Neural progenitor cell (in vitro differentiated cells): Measurements from ENCODE around the gene ADARB2. TPM values are rescaled to one million over a fixed set of nuclear protein-coding genes. Genes with fewer than 3 reads are reported as not detected.
A peak's percentile ranks its signal among the peaks of the same experiment; 100 is the strongest.

ENCODE experiments used
- DNase-seq: peaks from one replicate; pipeline ENCODE4 v3.0.0-alpha.2; 2016; ENCODE audit warnings: low spot score
- H2AFZ ChIP-seq: fragments of 200-600 bp; sonication (generic); replicated peaks from 2 replicates; pipeline ENCODE4 v1.6.1; 2016; ENCODE audit warnings: antibody characterized with exemption
- H3F3A ChIP-seq: fragments of 200-600 bp; sonication (generic); 2 replicates; pipeline ENCODE4 v1.6.1; 2016; ENCODE audit warnings: antibody characterized with exemption, low read depth
- H3K27ac ChIP-seq: fragments of 200-600 bp; sonication (generic); 2 replicates; pipeline ENCODE4 v1.5.1; 2016; ENCODE audit warnings: mild to moderate bottlenecking
- H3K27me3 ChIP-seq: fragments of 200-600 bp; sonication (generic); 2 replicates; pipeline ENCODE4 v1.6.1; 2016; ENCODE audit warnings: mild to moderate bottlenecking, moderate library complexity
- H3K36me3 ChIP-seq: fragments of 200-600 bp; sonication (generic); 2 replicates; pipeline ENCODE4 v1.5.1; 2016
- H3K4me1 ChIP-seq: fragments of 200-600 bp; sonication (generic); 2 replicates; pipeline ENCODE4 v1.6.1; 2016; ENCODE audit warnings: mixed run types
- H3K4me2 ChIP-seq: fragments of 200-600 bp; sonication (generic); 2 replicates; pipeline ENCODE4 v1.6.1; 2016
- H3K4me3 ChIP-seq: fragments of 200-600 bp; sonication (generic); 2 replicates; pipeline ENCODE4 v1.5.1; 2016
- H3K79me2 ChIP-seq: fragments of 200-600 bp; sonication (generic); 2 replicates; pipeline ENCODE4 v1.6.1; 2016; ENCODE audit warnings: low read depth
- H3K9ac ChIP-seq: fragments of 200-600 bp; sonication (generic); 2 replicates; pipeline ENCODE4 v1.6.1; 2016
- H3K9me3 ChIP-seq: fragments of 200-600 bp; sonication (generic); 2 replicates; pipeline ENCODE4 v1.5.1; 2016; ENCODE audit warnings: low read depth
- H4K20me1 ChIP-seq: fragments of 200-600 bp; sonication (generic); 2 replicates; pipeline ENCODE4 v1.6.1; 2016; ENCODE audit warnings: low read depth
- H3K27ac Mint-ChIP-seq: 3 replicates; pipeline ENCODE4 v1.8.0; 2021; ENCODE audit warnings: mixed read lengths
- H3K27me3 Mint-ChIP-seq: 2 replicates; pipeline ENCODE4 v1.8.0; 2022; ENCODE audit warnings: low read depth, mild to moderate bottlenecking, inconsistent platforms, moderate library complexity, mixed read lengths; ENCODE audit not compliant: insufficient read depth
- H3K36me3 Mint-ChIP-seq: 3 replicates; pipeline ENCODE4 v1.8.0; 2021; ENCODE audit warnings: mixed read lengths
- H3K4me1 Mint-ChIP-seq: 3 replicates; pipeline ENCODE4 v1.8.0; 2021; ENCODE audit warnings: mixed read lengths
- H3K4me3 Mint-ChIP-seq: 3 replicates; pipeline ENCODE4 v1.8.0; 2021; ENCODE audit warnings: mild to moderate bottlenecking, moderate library complexity, mixed read lengths
- H3K9me3 Mint-ChIP-seq: 3 replicates; pipeline ENCODE4 v1.8.0; 2020; ENCODE audit warnings: mixed read lengths
- CTCF ChIP-seq: fragments of 200-600 bp; sonication (generic); IDR thresholded peaks from 2 replicates; pipeline ENCODE4 v1.5.1; 2017; ENCODE audit warnings: antibody characterized with exemption, mild to moderate bottlenecking
- EZH2 ChIP-seq: fragments of 200-600 bp; sonication (generic); IDR thresholded peaks from 2 replicates; pipeline ENCODE4 v1.6.1; 2017; ENCODE audit warnings: antibody characterized with exemption, mild to moderate bottlenecking, moderate library complexity
- EZH2phosphoT487 ChIP-seq: fragments of 200-600 bp; sonication (generic); IDR thresholded peaks from 2 replicates; pipeline ENCODE4 v1.6.1; 2017; ENCODE audit warnings: antibody characterized with exemption
- total RNA-seq: library from RNA; depleted of rRNA; stranded (reverse); fragments of >200 nt; gene quantifications from 2 replicates; pipeline ENCODE4 v1.2.3, GENCODE V29; 2015; ENCODE audit warnings: low replicate concordance

Gene ADARB2
- total RNA-seq, 1 donor from 2014 or later, result not detected

- no peaks in the 10 kb centered on the region for H3F3A ChIP-seq
- H3K9me3 ChIP-seq, result no peaks in the 10 kb centered on the region
- no peaks in the 10 kb centered on the region for H3K36me3 ChIP-seq
- Mint-ChIP-seq H3K27ac (peak overlapping the region; percentile 3), H3K27me3 (peaks cover 2% of the 10 kb centered on the region), H3K4me1 (peaks cover 8% of the 10 kb centered on the region), H3K36me3 (no peaks in the 10 kb centered on the region), H3K9me3 (no peaks in the 10 kb centered on the region), H3K4me3 (no peak overlapping the region)
- H3K4me2 ChIP-seq, result no peak overlapping the region
- H3K79me2 ChIP-seq, result no peaks in the 10 kb centered on the region
- H2AFZ ChIP-seq, result no peak overlapping the region
- H3K4me3 ChIP-seq, result no peak overlapping the region
- H3K4me1 ChIP-seq, result no peaks in the 10 kb centered on the region
- no peaks in the 10 kb centered on the region for H4K20me1 ChIP-seq
- no peaks in the 10 kb centered on the region for H3K27me3 ChIP-seq
- no peak for DNase-seq
- H3K27ac ChIP-seq, result no peak overlapping the region
- H3K9ac ChIP-seq, result no peak overlapping the region
- TF ChIP-seq EZH2 (no peak), CTCF (no peak), EZH2phosphoT487 (no peak)
Observed at GRCh38 chr10:1393481-1393880, 343.8 kb downstream of the ADARB2 start.

- Histone ChIP-seq H3K9me3 (no peaks in the 10 kb centered on the region), H3K9ac (no peak overlapping the region), H3K27ac (no peak overlapping the region), H3K79me2 (no peaks in the 10 kb centered on the region), H3K36me3 (no peaks in the 10 kb centered on the region), H3K27me3 (no peaks in the 10 kb centered on the region), H2AFZ (no peak overlapping the region), H3F3A (no peaks in the 10 kb centered on the region), H3K4me2 (no peak overlapping the region), H3K4me3 (no peak overlapping the region), H3K4me1 (no peaks in the 10 kb centered on the region), H4K20me1 (no peaks in the 10 kb centered on the region)
- H3K9me3 Mint-ChIP-seq, result no peaks in the 10 kb centered on the region
- TF ChIP-seq CTCF (no peak), EZH2 (no peak), EZH2phosphoT487 (no peak)
- no peak overlapping the region for H3K4me3 Mint-ChIP-seq
- peaks cover 8% of the 10 kb centered on the region for H3K4me1 Mint-ChIP-seq
- no peaks in the 10 kb centered on the region for H3K36me3 Mint-ChIP-seq
- H3K27ac Mint-ChIP-seq, result no peak overlapping the region
- no peak for DNase-seq
- H3K27me3 Mint-ChIP-seq, result peaks cover 2% of the 10 kb centered on the region
Observed at GRCh38 chr10:1392127-1392526, 345.2 kb downstream of the ADARB2 start.

GRCh38 chr10:1390200-1390599 lies 347.1 kb downstream of the ADARB2 start:
- Histone ChIP-seq H3K9ac (no peak overlapping the region), H3F3A (no peaks in the 10 kb centered on the region), H3K9me3 (no peaks in the 10 kb centered on the region), H3K27me3 (no peaks in the 10 kb centered on the region), H3K4me3 (no peak overlapping the region), H3K4me1 (no peaks in the 10 kb centered on the region), H4K20me1 (no peaks in the 10 kb centered on the region), H3K4me2 (no peak overlapping the region), H3K27ac (no peak overlapping the region), H2AFZ (no peak overlapping the region), H3K79me2 (no peaks in the 10 kb centered on the region), H3K36me3 (no peaks in the 10 kb centered on the region)
- Mint-ChIP-seq H3K27me3 (no peaks in the 10 kb centered on the region), H3K4me3 (no peak overlapping the region), H3K9me3 (peaks cover 2% of the 10 kb centered on the region), H3K27ac (no peak overlapping the region), H3K36me3 (no peaks in the 10 kb centered on the region), H3K4me1 (no peaks in the 10 kb centered on the region)
- no peak for DNase-seq
- no peak for TF ChIP-seq CTCF
- no peak for TF ChIP-seq EZH2
- TF ChIP-seq EZH2phosphoT487, result no peak

- H3K36me3 Mint-ChIP-seq, result no peaks in the 10 kb centered on the region
- no peak overlapping the region for H3K27ac Mint-ChIP-seq
- peaks cover 10% of the 10 kb centered on the region for H3K4me1 Mint-ChIP-seq
- peak overlapping the region; percentile 70 for H2AFZ ChIP-seq
- H4K20me1 ChIP-seq, result no peaks in the 10 kb centered on the region
- H3K27me3 ChIP-seq, result no peaks in the 10 kb centered on the region
- peaks cover 5% of the 10 kb centered on the region for H3K4me1 ChIP-seq
- no peak overlapping the region for H3K27ac ChIP-seq
- no peak overlapping the region for H3K9ac ChIP-seq
- no peak overlapping the region for H3K4me3 ChIP-seq
- H3K9me3 ChIP-seq, result no peaks in the 10 kb centered on the region
- H3K9me3 Mint-ChIP-seq, result peaks cover 4% of the 10 kb centered on the region
- H3K4me2 ChIP-seq, result no peak overlapping the region
- H3K79me2 ChIP-seq, result no peaks in the 10 kb centered on the region
- TF ChIP-seq EZH2 (no peak), EZH2phosphoT487 (no peak), CTCF (no peak)
- no peak for DNase-seq
- no peaks in the 10 kb centered on the region for H3K36me3 ChIP-seq
- H3K4me3 Mint-ChIP-seq, result no peak overlapping the region
- peaks cover 9% of the 10 kb centered on the region for H3F3A ChIP-seq
- H3K27me3 Mint-ChIP-seq, result peaks cover 2% of the 10 kb centered on the region
Observed at GRCh38 chr10:1384026-1384425, 353.3 kb downstream of the ADARB2 start.
